A673 (cell line): ENCODE results near the gene HECW1. TPM values are rescaled to one million over a fixed set of nuclear protein-coding genes. Genes with fewer than 3 reads are reported as not detected.

ENCODE experiments used
- BruUV-seq: library from RNA; stranded (reverse); fragments of 400-500 nt; replicated peaks from 2 replicates; lab custom pipeline; 2021; lab: Mats Ljungman, UMichigan
- CTCF ChIA-PET: fragments of 300-600 bp; sonication (Branson Sonifier 250); formaldehyde crosslinking; loops from one replicate; lab custom pipeline; 2022; ENCODE audit warnings: antibody characterized with exemption; lab: Charles Lee
- POLR2A ChIA-PET: fragments of 300-600 bp; sonication (Branson Sonifier 250); formaldehyde crosslinking; loops from one replicate; lab custom pipeline; 2022; ENCODE audit warnings: antibody characterized with exemption; ENCODE audit not compliant: low non-redundant PET; lab: Charles Lee
- DNase-seq: peaks from one replicate; pipeline ENCODE4 v3.0.0-alpha.2; 2015; ENCODE audit warnings: low spot score
- H3K27ac ChIP-seq: fragments of 200-600 bp; sonication (generic); 2 replicates; pipeline ENCODE4 v1.5.1; 2016; ENCODE audit warnings: mixed run types, low read depth, mild to moderate bottlenecking, mixed read lengths, antibody characterized with exemption, low read length; ENCODE audit not compliant: poor library complexity, severe bottlenecking
- H3K27me3 ChIP-seq: fragments of 200-600 bp; sonication (generic); replicated peaks from 2 replicates; pipeline ENCODE4 v1.6.1; 2017; ENCODE audit warnings: mixed run types, low read depth, mild to moderate bottlenecking, mixed read lengths, antibody characterized with exemption, low read length; ENCODE audit not compliant: insufficient read depth, poor library complexity
- H3K36me3 ChIP-seq: fragments of 200-600 bp; sonication (generic); 2 replicates; pipeline ENCODE4 v1.6.1; 2016; ENCODE audit warnings: mixed run types, mild to moderate bottlenecking, mixed read lengths, antibody characterized with exemption, low read length; ENCODE audit not compliant: insufficient read depth, poor library complexity, severe bottlenecking
- H3K4me1 ChIP-seq: fragments of 200-600 bp; sonication (generic); 2 replicates; pipeline ENCODE4 v1.6.1; 2017; ENCODE audit warnings: mixed run types, mild to moderate bottlenecking, mixed read lengths, antibody characterized with exemption, low read length; ENCODE audit not compliant: insufficient read depth, poor library complexity, severe bottlenecking
- H3K4me3 ChIP-seq: fragments of 200-600 bp; sonication (generic); 2 replicates; pipeline ENCODE4 v1.5.1; 2016; ENCODE audit warnings: low read depth, mixed run types, mild to moderate bottlenecking, mixed read lengths, low read length; ENCODE audit not compliant: poor library complexity, severe bottlenecking
- H3K9me3 ChIP-seq: fragments of 200-600 bp; sonication (generic); 2 replicates; pipeline ENCODE4 v1.6.1; 2016; ENCODE audit warnings: mixed run types, low read depth, mild to moderate bottlenecking, mixed read lengths, antibody characterized with exemption, low read length; ENCODE audit not compliant: poor library complexity, severe bottlenecking
- CTCF ChIP-seq: fragments of 300-800, 200-600 bp; sonication (generic); conservative IDR thresholded peaks from 2 replicates; pipeline ENCODE4 v1.5.1; 2017; ENCODE audit warnings: low read depth, mild to moderate bottlenecking, antibody characterized with exemption, low read length, moderate library complexity, mixed read lengths
- EZH2 ChIP-seq: fragments of 200-600 bp; sonication (generic); IDR thresholded peaks from 2 replicates; pipeline ENCODE4 v1.6.1; 2017; ENCODE audit warnings: borderline replicate concordance, low read depth, mild to moderate bottlenecking, mixed read lengths, antibody characterized with exemption, low read length; ENCODE audit not compliant: poor library complexity, severe bottlenecking
- intact Hi-C: fragments of 100-400 bp; cut with micrococcal nuclease; formaldehyde crosslinking; loops from one replicate; pipeline ENCODE4 v1.10.0; 2022; ENCODE audit not compliant: unreplicated experiment
- total RNA-seq: library from RNA; stranded (reverse); gene quantifications from 2 replicates; pipeline ENCODE4 v1.2.3, GENCODE V29; 2021

The HECW1 gene
- total RNA-seq, 1 experiment from 2014 or later = 0.39 TPM

GRCh38 chr7:43562383-43562782, 449.9 kb downstream of the HECW1 start:
- H3K27ac ChIP-seq = no peak overlapping the region
- H3K4me3 ChIP-seq = no peak overlapping the region
- CTCF ChIA-PET = no interaction called here
- DNase-seq = no peak
- no peaks in the 10 kb centered on the region for H3K4me1 ChIP-seq
- no peak for TF ChIP-seq CTCF
- TF ChIP-seq EZH2 = no peak
- POLR2A ChIA-PET = no interaction called here
- intact Hi-C loops = no loop called here
- BruUV-seq = no TSS peak
- H3K36me3 ChIP-seq = no peaks in the 10 kb centered on the region
- H3K27me3 ChIP-seq = no peaks in the 10 kb centered on the region
- no peaks in the 10 kb centered on the region for H3K9me3 ChIP-seq

DNA sequence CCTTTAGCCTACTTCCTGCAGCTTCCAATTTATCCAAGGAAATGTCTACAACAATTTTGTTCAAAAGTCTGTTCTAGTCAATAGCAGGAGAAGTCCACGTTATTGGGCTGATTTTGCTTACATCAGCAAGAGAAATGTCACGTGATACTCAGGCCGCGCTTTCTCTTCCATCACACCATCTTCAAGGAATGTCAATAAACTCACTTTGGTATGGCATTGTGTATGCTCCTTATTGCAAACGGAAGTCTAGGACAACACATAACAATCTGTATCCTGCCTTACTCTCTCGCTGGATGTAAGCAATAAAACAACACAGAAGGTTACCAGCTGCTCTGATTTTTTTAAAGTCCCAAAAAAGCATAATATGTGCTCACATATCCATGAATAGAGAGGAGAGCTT, 453.3 kb downstream of the HECW1 start:
- no peak for TF ChIP-seq CTCF
- Histone ChIP-seq H3K4me1 (no peaks in the 10 kb centered on the region), H3K9me3 (no peaks in the 10 kb centered on the region), H3K27me3 (no peaks in the 10 kb centered on the region), H3K27ac (no peak overlapping the region), H3K4me3 (no peak overlapping the region), H3K36me3 (no peaks in the 10 kb centered on the region)
- BruUV-seq = no TSS peak
- CTCF ChIA-PET = no interaction called here
- POLR2A ChIA-PET = no interaction called here
- intact Hi-C loops = no loop called here
- no peak for DNase-seq

- ChIA-PET CTCF (no interaction called here), POLR2A (no interaction called here)
- DNase-seq = no peak
- no peaks in the 10 kb centered on the region for H3K4me1 ChIP-seq
- no peak overlapping the region for H3K4me3 ChIP-seq
- no peak overlapping the region for H3K27ac ChIP-seq
- no peaks in the 10 kb centered on the region for H3K36me3 ChIP-seq
- H3K27me3 ChIP-seq = no peaks in the 10 kb centered on the region
- no peak for TF ChIP-seq CTCF
- TF ChIP-seq EZH2 = no peak
- BruUV-seq = no TSS peak
- no peaks in the 10 kb centered on the region for H3K9me3 ChIP-seq
- intact Hi-C loops = no loop called here
Measured at GRCh38 chr7:43568529-43568928, 456.1 kb downstream of the HECW1 start.
